OCI-LY1 (cell line): ENCODE data around the gene COMMD1.

Experiments
- CTCF ChIP-seq: fragments of 200-600 bp; sonication (generic), shearing (Covaris generic); IDR thresholded peaks from 2 replicates; pipeline ENCODE4 v1.5.1; 2017; ENCODE audit warnings: mild to moderate bottlenecking, antibody characterized with exemption, low read length, moderate library complexity, mixed read lengths
- EZH2 ChIP-seq: fragments of 200-600 bp; sonication (generic), shearing (Covaris generic); IDR thresholded peaks from 2 replicates; pipeline ENCODE4 v1.8.0; 2017; ENCODE audit warnings: borderline replicate concordance, mixed run types, mild to moderate bottlenecking, antibody characterized with exemption, low read length, moderate library complexity, mixed read lengths

DNA sequence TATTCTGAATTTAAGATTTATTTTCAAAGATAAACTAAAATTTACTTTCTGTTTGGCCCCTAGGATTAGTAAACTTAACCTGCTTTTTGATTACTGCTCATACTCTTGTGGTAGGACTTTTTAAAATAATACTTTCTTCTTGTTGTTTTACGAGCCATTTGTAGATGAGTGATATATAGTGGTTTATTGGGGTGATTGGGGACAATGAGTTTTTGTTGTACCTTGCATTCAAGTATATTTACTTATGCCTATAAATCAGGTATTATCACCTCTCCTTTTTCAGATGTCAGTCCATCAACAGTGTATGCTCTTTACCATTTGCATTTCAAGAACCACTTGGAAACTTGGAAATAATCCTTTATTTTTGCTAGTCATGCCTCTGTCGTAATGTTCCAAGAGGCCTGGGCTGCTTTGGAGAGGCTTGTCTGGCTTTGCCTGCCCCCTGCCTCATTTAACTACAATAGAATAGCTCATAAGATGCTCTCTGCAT is 131.3 kb downstream of the COMMD1 start:
- TF ChIP-seq CTCF (no peak), EZH2 (no peak)
